GM21717 (cell line): ENCODE measurements around the gene ITGB1.
"Not testable (repeated sequence)": the region's sequence is repeated elsewhere in the genome, so short reads cannot be mapped to it uniquely, and the experiment has no call there.

Source experiments
- ATAC-seq: cut with Tn5 transposase; IDR thresholded peaks from one replicate; pipeline ENCODE4 v1.9.1; 2021; ENCODE audit warnings: mild to moderate bottlenecking, moderate library complexity; ENCODE audit not compliant: unreplicated experiment

Gene ITGB1

GRCh38 chr10:32939296-32940111 lies 18.5 kb downstream of the ITGB1 start:
- no peak for ATAC-seq

- no peak for ATAC-seq
Observed at GRCh38 chr10:32938554-32939061, 19.4 kb downstream of the ITGB1 start.

- ATAC-seq, result no peak
Observed at GRCh38 chr10:32937911-32938424, 20.1 kb downstream of the ITGB1 start.

GRCh38 chr10:32932225-32932729 lies 25.8 kb downstream of the ITGB1 start:
- no peak for ATAC-seq

GRCh38 chr10:32931593-32931992 lies 26.4 kb downstream of the ITGB1 start:
- no peak for ATAC-seq

- no peak for ATAC-seq
Observed at GRCh38 chr10:32930036-32930435, 28.0 kb downstream of the ITGB1 start.

GRCh38 chr10:32929634-32930033 lies 28.4 kb downstream of the ITGB1 start:
- ATAC-seq, result no peak

GRCh38 chr10:32927750-32928149 lies 30.3 kb downstream of the ITGB1 start:
- ATAC-seq, result no peak

- no peak for ATAC-seq
Observed at GRCh38 chr10:32923849-32924248, 34.2 kb downstream of the ITGB1 start.

- ATAC-seq, result no peak
Observed at GRCh38 chr10:32923134-32923533, 34.9 kb downstream of the ITGB1 start.

GRCh38 chr10:32922170-32922569 lies 35.9 kb downstream of the ITGB1 start:
- ATAC-seq, result no peak

- ATAC-seq, result not testable (repeated sequence)
Observed at GRCh38 chr10:32917817-32918216, 40.2 kb downstream of the ITGB1 start.

- no peak for ATAC-seq
Observed at GRCh38 chr10:32911285-32912016, 46.6 kb downstream of the ITGB1 start.

GRCh38 chr10:32909970-32910369 lies 48.1 kb downstream of the ITGB1 start:
- not testable (repeated sequence) for ATAC-seq

- ATAC-seq, result no peak
Observed at GRCh38 chr10:32909456-32909855, 48.6 kb downstream of the ITGB1 start.

- no peak for ATAC-seq
Observed at GRCh38 chr10:32906595-32906994, 51.4 kb downstream of the ITGB1 start.

GRCh38 chr10:32905466-32905865 lies 52.6 kb downstream of the ITGB1 start:
- no peak for ATAC-seq

GRCh38 chr10:32901815-32902214 lies 56.2 kb downstream of the ITGB1 start:
- ATAC-seq, result no peak

GRCh38 chr10:32895200-32895968 lies 62.6 kb downstream of the ITGB1 start:
- ATAC-seq, result not testable (repeated sequence)

GRCh38 chr10:32893916-32894664 lies 63.9 kb downstream of the ITGB1 start:
- no peak for ATAC-seq
